Measurements from ENCODE around the gene PGAP1.

DNA sequence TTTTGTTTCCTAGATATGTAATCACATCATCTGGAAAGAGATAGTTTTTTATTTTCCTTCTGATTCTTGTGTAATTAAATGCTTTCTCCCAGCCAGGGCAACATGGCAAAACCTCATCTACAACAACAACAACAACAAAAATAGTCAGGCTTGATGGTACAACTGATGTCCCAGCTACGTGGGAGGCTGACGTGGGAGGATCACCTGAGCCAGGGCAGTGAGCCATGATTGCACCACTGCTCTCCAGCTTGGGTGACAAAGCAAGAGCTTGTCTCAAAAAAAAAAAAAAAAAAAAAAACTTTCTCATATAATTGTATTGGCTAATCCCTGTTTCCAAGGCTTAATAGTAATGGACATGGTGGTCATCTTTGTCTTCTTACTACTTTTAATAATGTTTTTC lies 26.4 kb upstream of the PGAP1 start:
- TF ChIP-seq ZNF317 (CRISPR knock-in tag; IDR thresholded peaks at IDR 0.05; ENCODE audit: borderline replicate concordance, low read depth) = no peak
- TF ChIP-seq, protein P1, sequence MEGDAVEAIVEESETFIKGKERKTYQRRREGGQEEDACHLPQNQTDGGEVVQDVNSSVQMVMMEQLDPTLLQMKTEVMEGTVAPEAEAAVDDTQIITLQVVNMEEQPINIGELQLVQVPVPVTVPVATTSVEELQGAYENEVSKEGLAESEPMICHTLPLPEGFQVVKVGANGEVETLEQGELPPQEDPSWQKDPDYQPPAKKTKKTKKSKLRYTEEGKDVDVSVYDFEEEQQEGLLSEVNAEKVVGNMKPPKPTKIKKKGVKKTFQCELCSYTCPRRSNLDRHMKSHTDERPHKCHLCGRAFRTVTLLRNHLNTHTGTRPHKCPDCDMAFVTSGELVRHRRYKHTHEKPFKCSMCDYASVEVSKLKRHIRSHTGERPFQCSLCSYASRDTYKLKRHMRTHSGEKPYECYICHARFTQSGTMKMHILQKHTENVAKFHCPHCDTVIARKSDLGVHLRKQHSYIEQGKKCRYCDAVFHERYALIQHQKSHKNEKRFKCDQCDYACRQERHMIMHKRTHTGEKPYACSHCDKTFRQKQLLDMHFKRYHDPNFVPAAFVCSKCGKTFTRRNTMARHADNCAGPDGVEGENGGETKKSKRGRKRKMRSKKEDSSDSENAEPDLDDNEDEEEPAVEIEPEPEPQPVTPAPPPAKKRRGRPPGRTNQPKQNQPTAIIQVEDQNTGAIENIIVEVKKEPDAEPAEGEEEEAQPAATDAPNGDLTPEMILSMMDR (IDR thresholded peaks at IDR 0.05) = no peak
- TF ChIP-seq, protein P2, sequence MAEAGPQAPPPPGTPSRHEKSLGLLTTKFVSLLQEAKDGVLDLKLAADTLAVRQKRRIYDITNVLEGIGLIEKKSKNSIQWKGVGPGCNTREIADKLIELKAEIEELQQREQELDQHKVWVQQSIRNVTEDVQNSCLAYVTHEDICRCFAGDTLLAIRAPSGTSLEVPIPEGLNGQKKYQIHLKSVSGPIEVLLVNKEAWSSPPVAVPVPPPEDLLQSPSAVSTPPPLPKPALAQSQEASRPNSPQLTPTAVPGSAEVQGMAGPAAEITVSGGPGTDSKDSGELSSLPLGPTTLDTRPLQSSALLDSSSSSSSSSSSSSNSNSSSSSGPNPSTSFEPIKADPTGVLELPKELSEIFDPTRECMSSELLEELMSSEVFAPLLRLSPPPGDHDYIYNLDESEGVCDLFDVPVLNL (CRISPR knock-in tag; IDR thresholded peaks at IDR 0.05; ENCODE audit: borderline replicate concordance, low read depth) = no peak

All from WTC11 (cell line).